Small intestine (tissue), 7 donors: ENCODE data around the gene NCKAP1. TPM values are rescaled to one million over a fixed set of nuclear protein-coding genes. Genes with fewer than 3 reads are reported as not detected.

Source experiments
- DNase-seq, 2 donors: peaks; one replicate each; pipeline versions ENCODE4 v3.0.0 to v3.0.0-alpha.2; 2013
- FAIRE-seq: peaks from 2 replicates; lab custom pipeline; 2012; peaks lifted over from hg19 to GRCh38; lab: Jason Lieb, UNC
- H3K27ac ChIP-seq, 3 donors: one replicate each; pipeline ENCODE4 v1.5.1; 2013; ENCODE audit warnings: low read length in 2 of 3, mild to moderate bottlenecking in 2 of 3, control low read depth in 1 of 3, inconsistent platforms in 1 of 3, low read depth in 1 of 3, moderate library complexity in 1 of 3
- H3K27me3 ChIP-seq, 3 donors: one replicate each; pipeline ENCODE4 v1.6.1; 2013; ENCODE audit warnings: low read length in 3 of 3, inconsistent platforms in 1 of 3; ENCODE audit not compliant: control insufficient read depth in 3 of 3, insufficient read depth in 3 of 3
- H3K36me3 ChIP-seq, 3 donors: one replicate each; pipeline ENCODE4 v1.6.1; 2013; ENCODE audit warnings: low read length in 3 of 3, inconsistent platforms in 1 of 3, low read depth in 1 of 3, mild to moderate bottlenecking in 1 of 3, moderate library complexity in 1 of 3; ENCODE audit not compliant: control insufficient read depth in 3 of 3, insufficient read depth in 2 of 3
- H3K4me1 ChIP-seq, 3 donors: one replicate each; pipeline ENCODE4 v1.6.1; 2013; ENCODE audit warnings: low read length in 2 of 3, inconsistent platforms in 1 of 3, low read depth in 1 of 3, mild to moderate bottlenecking in 1 of 3, moderate library complexity in 1 of 3; ENCODE audit not compliant: control insufficient read depth in 3 of 3, insufficient read depth in 2 of 3
- H3K4me3 ChIP-seq, 3 donors: one replicate each; pipeline ENCODE4 v1.5.1; 2013; ENCODE audit warnings: low read length in 3 of 3, control low read depth in 1 of 3, inconsistent platforms in 1 of 3, low read depth in 1 of 3, mild to moderate bottlenecking in 1 of 3, moderate library complexity in 1 of 3
- H3K9me3 ChIP-seq, 2 donors: one replicate each; pipeline ENCODE4 v1.6.1; 2013; ENCODE audit warnings: low read depth in 1 of 2, low read length in 1 of 2; ENCODE audit not compliant: control insufficient read depth in 2 of 2, insufficient read depth in 1 of 2
- WGBS, 3 donors: extraction: QIAGEN DNeasy Blood & Tissue Kit; methylation state at CpG; one replicate each; pipeline ENCODE4 v1.1.7; 2013; 5-methylcytosine and 5-hydroxymethylcytosine counted together
- polyA plus RNA-seq, 4 donors: library from polyadenylated mRNA; stranded (reverse) in 3 of 4; unstranded in 1 of 4; fragments of 200-250 nt in 3 of 4; fragments of 120-200 nt in 1 of 4; gene quantifications; one replicate each; pipeline versions ENCODE4 v1.2.1 to v1.2.3, GENCODE V29; 2013
- donor health status: healthy with polysubstance abuse.
- donor health status: control.
- donor health status: control.
- donor health status: Bipolar disorder and iron deficiency.
- donor health status: healthy.

Gene NCKAP1
- polyA plus RNA-seq, 4 donors, result 60.3 to 124 (median 71.5) TPM

GRCh38 chr2:182870227-182870626 lies 168.0 kb downstream of the NCKAP1 start:
- Histone ChIP-seq H3K4me1 (peaks cover 2 to 20% (median 3%) of the 10 kb centered on the region in 3 donors), H3K9me3 (no peaks in the 10 kb centered on the region), H3K4me3 (no peak overlapping the region), H3K27me3 (peaks cover 0 to 6% (median 5%) of the 10 kb centered on the region in 3 donors), H3K36me3 (no peaks in the 10 kb centered on the region), H3K27ac (no peak overlapping the region)
- FAIRE-seq (no peak), DNase-seq (peak; percentile 17 to 44)
- WGBS, 3 donors, result 10 to 19% (median 15%) methylated on average over 1 of the region's 1 CpG

GRCh38 chr2:182868054-182868796 lies 170.0 kb downstream of the NCKAP1 start:
- peak; percentile 20 to 39 for DNase-seq
- Histone ChIP-seq H3K27me3 (peaks cover 0 to 6% (median 5%) of the 10 kb centered on the region in 3 donors), H3K27ac (peak overlapping the region in 1 of 3 donors; percentile 15), H3K36me3 (no peaks in the 10 kb centered on the region), H3K9me3 (no peaks in the 10 kb centered on the region), H3K4me1 (peaks cover 2 to 20% (median 3%) of the 10 kb centered on the region in 3 donors), H3K4me3 (no peak overlapping the region)
- no peak for FAIRE-seq
- WGBS, 3 donors, result 47 to 60% (median 55%) methylated on average over 6 of the region's 6 CpGs

GRCh38 chr2:182867426-182868053 lies 170.7 kb downstream of the NCKAP1 start:
- no peak for FAIRE-seq
- peak overlapping the region in 2 of 3 donors; percentile 56 to 59 for H3K27ac ChIP-seq

GRCh38 chr2:182866461-182867406 lies 171.5 kb downstream of the NCKAP1 start, which contains the start of gene FRZB:
TSS of gene FRZB (minus strand) at chr2:182866637. CDS start at chr2:182866552, 85 bp downstream.
- no peaks in the 10 kb centered on the region for H3K36me3 ChIP-seq

More at GRCh38 chr2:182867426-182868053, 170.7 kb downstream of the NCKAP1 start:
- Histone ChIP-seq H3K4me3 (peak overlapping the region in 2 of 3 donors; percentile 1 to 50), H3K4me1 (peaks cover 2 to 20% (median 3%) of the 10 kb centered on the region in 3 donors), H3K36me3 (no peaks in the 10 kb centered on the region), H3K9me3 (no peaks in the 10 kb centered on the region), H3K27me3 (peaks cover 0 to 6% (median 5%) of the 10 kb centered on the region in 3 donors)
- WGBS, 3 donors, result 33 to 41% (median 38%) methylated on average over 12 of the region's 12 CpGs
- peak in 1 of 2 donors; percentile 32 for DNase-seq

GRCh38 chr2:182866095-182866460 lies 172.2 kb downstream of the NCKAP1 start:
- H3K9me3 ChIP-seq, result no peaks in the 10 kb centered on the region
- H3K4me1 ChIP-seq, result peaks cover 2 to 20% (median 3%) of the 10 kb centered on the region in 3 donors
- 23 to 49% (median 48%) methylated on average over 19 of the region's 19 CpGs for WGBS, 3 donors
- peak overlapping the region in 1 of 3 donors; percentile 19 for H3K27ac ChIP-seq
- peaks cover 0 to 6% (median 5%) of the 10 kb centered on the region in 3 donors for H3K27me3 ChIP-seq
- peak in 1 of 2 donors; percentile 33 for DNase-seq
- peak overlapping the region; percentile 16 to 50 (median 24) for H3K4me3 ChIP-seq
- no peaks in the 10 kb centered on the region for H3K36me3 ChIP-seq
- FAIRE-seq, result no peak

More at GRCh38 chr2:182866461-182867406, 171.5 kb downstream of the NCKAP1 start, which contains the start of gene FRZB:
- WGBS, 3 donors, result 3 to 9% (median 6%) methylated on average over 52 to 57 of the region's 57 CpGs
- Histone ChIP-seq H3K27me3 (peaks cover 0 to 6% (median 5%) of the 10 kb centered on the region in 3 donors), H3K4me1 (peaks cover 2 to 20% (median 3%) of the 10 kb centered on the region in 3 donors), H3K27ac (peak within 1 kb of the TSS in 2 of 3 donors; percentile 56 to 59), H3K9me3 (no peaks in the 10 kb centered on the region), H3K4me3 (peak within 1 kb of the TSS; percentile 16 to 50 (median 24))
- FAIRE-seq (no peak), DNase-seq (peak; percentile 34 to 77)

- Histone ChIP-seq H3K4me1 (peaks cover 2 to 20% (median 3%) of the 10 kb centered on the region in 3 donors), H3K4me3 (no peak overlapping the region), H3K27me3 (peaks cover 0 to 6% (median 5%) of the 10 kb centered on the region in 3 donors), H3K27ac (no peak overlapping the region), H3K36me3 (no peaks in the 10 kb centered on the region), H3K9me3 (no peaks in the 10 kb centered on the region)
- DNase-seq, result peak in 1 of 2 donors; percentile 23
- no peak for FAIRE-seq
- WGBS, 3 donors, result 30 to 52% (median 41%) methylated on average over 4 of the region's 4 CpGs
These were observed 173.2 kb downstream of the NCKAP1 start for GRCh38 chr2:182864949-182865570.

GRCh38 chr2:182863642-182864041 lies 174.6 kb downstream of the NCKAP1 start:
- DNase-seq, result no peak

More at GRCh38 chr2:182863642-182864041, 174.6 kb downstream of the NCKAP1 start:
- Histone ChIP-seq H3K4me3 (no peak overlapping the region), H3K27ac (no peak overlapping the region), H3K27me3 (peaks cover 0 to 6% (median 5%) of the 10 kb centered on the region in 3 donors), H3K4me1 (peaks cover 2 to 20% (median 3%) of the 10 kb centered on the region in 3 donors), H3K9me3 (no peaks in the 10 kb centered on the region), H3K36me3 (no peaks in the 10 kb centered on the region)
- no peak for FAIRE-seq
